ENCODE data around the gene FOXP4.

Gene FOXP4

GRCh38 chr6:41568202-41568584 is 22.0 kb downstream of the FOXP4 start:
- no peak for DNase-seq

GRCh38 chr6:41568585-41569384 is 22.6 kb downstream of the FOXP4 start:
- peak; percentile 99 for DNase-seq

DNA sequence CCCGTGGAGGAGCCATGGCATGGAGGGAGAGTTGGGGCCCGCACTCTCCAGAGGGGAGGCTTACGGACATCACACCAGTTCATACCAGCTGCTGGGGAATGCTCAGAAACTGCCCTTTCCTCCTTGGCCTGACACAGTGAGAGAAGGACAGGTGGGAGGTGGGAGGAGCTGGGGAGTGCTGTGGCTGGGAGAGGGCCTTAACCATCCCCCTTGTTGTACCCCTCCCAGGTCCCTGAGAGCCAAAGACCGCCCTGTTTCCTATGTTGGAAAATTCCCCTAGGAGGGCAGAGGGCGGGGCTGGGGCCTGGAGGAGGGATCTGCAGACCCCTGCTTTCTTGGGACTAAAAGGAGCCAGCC is 24.1 kb downstream of the FOXP4 start:
- DNase-seq = no peak

GRCh38 chr6:41571021-41571780 is 25.0 kb downstream of the FOXP4 start:
- DNase-seq = no peak

- no peak for DNase-seq
Observed at GRCh38 chr6:41572613-41573012, 26.4 kb downstream of the FOXP4 start.

DNA sequence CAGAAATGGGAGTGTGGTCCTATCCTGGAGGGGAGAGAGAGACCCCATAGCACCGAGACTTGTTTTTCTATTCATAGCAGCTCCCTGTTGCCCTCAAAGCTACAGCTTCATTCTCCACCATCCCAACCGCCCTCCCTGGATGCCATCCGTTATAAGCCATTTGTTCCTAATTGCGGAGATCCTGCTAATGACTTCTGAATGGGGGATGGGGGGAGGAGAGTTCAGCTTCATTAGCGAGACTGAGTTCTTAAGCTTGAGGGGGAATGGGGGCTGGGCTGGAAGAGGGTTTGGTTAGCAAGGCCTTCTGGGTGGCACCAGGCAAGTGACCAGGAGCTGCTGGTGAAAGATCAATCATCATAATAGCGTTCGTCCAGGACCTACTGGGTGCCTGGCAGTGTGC is 27.1 kb downstream of the FOXP4 start:
- no peak for DNase-seq

DNA sequence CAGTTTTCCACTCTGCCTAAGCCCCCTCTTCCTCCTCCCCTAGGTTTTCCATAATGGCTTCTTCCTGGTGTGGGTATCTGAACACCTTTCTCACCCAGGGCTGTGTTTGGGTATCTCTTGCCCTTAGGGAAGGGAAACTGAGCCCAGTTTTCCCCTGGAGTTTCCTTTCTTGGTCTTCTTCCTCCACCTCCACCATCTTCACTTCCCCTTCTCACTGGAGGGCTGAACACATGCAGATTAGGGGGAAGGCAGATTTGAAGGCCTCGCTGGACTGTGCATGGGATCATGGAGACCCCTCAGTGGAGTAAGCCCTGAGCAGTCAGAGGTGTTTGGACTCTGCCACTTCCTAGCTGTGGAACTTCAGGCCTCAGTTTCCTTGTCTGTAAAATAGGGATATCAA is 27.8 kb downstream of the FOXP4 start:
- DNase-seq = no peak

- no peak for DNase-seq
Observed at GRCh38 chr6:41575598-41575997, 29.4 kb downstream of the FOXP4 start.

GRCh38 chr6:41576667-41577066 is 30.5 kb downstream of the FOXP4 start:
- DNase-seq = peak; percentile 47

DNA sequence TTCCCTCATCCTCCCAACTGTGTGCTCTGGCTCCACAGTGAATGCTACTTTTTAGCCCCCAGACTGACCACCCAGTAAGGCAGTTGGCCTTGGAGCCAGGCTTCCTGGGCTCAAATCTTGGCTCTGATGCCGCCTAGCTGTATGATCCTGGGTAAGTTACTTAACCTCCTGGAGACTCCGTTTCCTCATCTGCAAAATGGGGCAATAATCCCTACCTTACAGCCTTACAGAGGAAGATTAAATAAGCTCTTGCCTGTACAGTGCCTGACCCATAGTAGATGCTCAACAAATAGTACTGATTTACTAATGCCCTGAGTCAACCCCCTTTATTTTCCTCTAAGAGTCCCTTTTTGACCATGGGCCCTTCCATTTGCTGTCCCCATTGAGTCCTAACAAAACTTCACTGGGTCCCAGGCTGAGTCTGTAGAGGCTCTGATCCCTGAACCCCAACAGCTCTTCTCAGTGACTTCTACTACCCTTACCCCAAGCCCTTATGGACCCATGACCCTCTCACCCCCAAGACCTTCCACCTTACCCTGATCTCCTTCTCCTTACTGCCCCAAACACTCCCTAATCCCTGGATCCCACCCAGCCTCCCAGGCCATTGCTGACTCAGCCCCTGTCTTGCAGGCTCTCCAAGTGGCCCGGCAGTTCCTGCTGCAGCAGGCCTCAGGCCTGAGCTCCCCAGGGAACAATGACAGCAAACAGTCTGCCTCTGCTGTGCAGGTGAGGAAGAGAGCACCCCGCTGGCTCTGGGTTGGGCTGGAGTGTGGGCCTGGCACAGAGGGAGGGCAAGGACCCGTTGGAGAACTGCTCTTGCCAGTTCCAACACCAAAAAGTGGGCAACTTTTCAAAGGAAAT is 31.4 kb downstream of the FOXP4 start:
- DNase-seq = peak; percentile 98

DNA sequence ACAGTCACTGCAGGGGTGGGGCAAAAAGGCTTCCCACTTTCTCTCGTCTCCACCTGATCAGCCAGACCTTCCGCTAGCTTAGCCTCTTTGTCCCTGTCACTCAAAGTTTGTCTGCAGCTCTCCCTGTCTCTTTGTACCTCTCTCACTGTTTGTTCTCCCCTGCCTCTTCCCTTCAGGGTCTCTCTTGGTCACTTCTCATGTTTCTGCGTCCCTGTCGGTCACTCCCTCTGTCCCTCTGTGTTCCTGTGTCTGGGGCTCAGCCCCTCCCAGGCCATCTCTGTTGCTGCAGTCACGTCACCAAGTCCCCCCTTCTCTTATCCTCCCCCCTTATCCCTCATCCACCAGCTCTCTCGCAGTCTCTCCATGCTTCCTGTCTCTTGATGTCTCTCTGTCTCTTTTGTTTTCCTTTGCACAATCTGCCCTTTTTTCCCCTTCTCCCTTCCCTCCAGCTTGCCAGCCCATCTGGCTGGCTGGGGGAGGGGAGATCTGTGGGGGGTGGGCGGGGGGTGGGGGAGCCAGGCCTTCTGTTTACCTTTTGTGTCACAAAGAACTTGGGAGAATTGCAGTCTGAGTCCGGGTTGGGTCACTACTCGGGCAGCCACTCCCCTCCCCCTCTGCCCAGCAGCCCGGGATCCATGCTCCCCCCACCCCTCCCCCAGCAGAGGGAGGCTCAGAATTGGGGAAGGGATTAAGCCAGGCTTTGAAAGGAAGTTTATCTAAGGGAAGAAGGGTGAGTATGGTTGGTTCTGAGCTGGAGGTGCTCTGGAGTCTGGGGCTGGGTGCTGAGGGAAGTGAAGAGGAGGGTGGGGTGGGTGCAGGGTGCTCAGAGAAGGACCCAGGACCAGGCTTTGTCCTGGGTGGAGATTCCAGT is 32.3 kb downstream of the FOXP4 start:
- DNase-seq = peak; percentile 99

DNA sequence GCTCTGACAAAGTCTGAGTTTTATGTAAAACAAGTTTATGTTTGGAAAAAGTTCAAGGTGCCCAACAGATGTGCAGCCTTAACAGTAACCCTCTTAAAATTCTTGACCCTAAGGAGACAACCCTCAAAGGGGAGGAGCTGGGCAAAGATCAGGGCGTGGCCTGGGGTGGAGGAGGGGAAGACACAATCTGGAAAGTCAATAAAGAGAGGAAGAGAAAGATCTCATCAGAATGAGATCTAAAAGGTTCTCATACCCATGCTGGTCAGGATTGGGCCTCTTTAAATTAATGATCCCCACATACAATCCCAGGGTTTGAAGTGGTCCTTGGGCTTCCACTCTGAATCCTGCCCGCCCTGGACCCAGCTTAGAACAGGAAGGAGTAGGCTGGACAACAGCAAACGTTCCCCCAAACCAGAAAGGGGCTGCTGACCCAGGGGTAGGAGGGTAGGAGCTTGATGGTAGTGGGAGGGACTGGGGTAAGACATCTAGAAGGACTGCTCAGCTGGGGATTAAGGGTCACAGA is 33.0 kb downstream of the FOXP4 start:
- peak; percentile 67 for DNase-seq

DNA sequence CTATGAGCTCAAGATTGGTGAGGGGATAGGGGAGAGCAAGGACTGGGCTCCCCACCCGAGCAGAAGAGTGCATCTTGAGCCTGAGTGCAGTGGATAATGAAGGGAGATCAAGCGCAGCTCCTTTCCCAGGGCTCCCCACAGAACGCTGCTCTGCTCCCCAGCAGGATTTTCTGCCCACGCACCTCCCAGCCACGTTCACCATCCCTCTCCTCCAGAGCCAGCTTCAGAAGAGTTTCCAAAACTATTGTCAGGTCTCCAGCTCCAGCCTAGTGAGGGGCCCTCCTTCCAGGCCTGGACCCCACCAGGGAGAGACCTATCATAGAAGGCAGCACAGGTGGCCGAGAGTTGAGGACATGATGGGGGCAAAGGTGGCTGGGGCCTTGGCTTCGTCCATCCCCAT is 34.5 kb downstream of the FOXP4 start:
- no peak for DNase-seq

GRCh38 chr6:41581381-41581991 is 35.3 kb downstream of the FOXP4 start:
- DNase-seq = no peak

DNA sequence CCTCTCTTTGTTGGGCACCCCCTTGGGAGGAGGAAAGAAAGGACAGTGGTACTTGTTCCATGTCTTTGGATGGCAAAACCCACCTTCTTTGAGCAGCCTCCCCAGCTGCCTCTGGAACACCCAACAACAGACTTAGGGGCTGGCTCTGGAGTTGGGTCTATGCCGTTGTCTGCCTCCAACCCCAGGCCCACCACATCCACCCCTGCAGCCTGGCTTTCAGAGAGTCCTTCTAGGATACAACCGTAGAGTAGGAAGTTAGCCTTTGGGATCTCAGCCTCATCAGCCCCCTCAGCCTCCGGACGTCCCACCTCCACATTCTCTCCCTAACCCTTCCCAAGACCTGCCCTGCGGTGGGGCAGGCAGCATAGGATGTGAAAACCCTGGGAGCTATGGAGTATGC is 36.4 kb downstream of the FOXP4 start:
- no peak for DNase-seq

- DNase-seq = no peak
Observed at GRCh38 chr6:41583565-41583964, 37.4 kb downstream of the FOXP4 start.

- no peak for DNase-seq
Observed at GRCh38 chr6:41584205-41584604, 38.0 kb downstream of the FOXP4 start.

DNA sequence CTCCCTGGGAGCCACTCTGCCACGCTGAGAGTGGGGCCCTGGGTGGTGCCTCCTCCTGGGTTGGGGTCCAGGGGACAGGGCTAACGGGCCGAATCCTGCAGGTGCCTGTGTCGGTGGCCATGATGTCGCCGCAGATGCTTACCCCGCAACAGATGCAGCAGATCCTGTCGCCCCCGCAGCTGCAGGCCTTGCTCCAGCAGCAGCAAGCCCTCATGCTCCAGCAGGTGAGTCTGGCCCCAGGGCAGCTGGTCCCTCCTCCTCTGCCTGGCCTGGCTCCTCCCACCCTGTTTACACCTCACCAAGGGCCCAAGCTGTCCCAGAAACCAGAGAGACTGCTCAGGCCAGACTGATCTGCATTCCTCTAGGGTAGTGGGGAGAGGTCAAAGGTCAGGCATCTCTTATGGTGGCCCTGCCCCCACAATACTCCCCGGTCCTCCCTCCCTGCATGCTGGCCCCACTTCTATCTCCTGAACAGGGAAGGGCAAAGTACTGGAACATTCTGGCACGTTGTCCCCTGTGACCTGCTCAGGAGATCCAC is 38.6 kb downstream of the FOXP4 start:
- DNase-seq = peak; percentile 74

GRCh38 chr6:41585605-41586004 is 39.4 kb downstream of the FOXP4 start:
- no peak for DNase-seq

DNA sequence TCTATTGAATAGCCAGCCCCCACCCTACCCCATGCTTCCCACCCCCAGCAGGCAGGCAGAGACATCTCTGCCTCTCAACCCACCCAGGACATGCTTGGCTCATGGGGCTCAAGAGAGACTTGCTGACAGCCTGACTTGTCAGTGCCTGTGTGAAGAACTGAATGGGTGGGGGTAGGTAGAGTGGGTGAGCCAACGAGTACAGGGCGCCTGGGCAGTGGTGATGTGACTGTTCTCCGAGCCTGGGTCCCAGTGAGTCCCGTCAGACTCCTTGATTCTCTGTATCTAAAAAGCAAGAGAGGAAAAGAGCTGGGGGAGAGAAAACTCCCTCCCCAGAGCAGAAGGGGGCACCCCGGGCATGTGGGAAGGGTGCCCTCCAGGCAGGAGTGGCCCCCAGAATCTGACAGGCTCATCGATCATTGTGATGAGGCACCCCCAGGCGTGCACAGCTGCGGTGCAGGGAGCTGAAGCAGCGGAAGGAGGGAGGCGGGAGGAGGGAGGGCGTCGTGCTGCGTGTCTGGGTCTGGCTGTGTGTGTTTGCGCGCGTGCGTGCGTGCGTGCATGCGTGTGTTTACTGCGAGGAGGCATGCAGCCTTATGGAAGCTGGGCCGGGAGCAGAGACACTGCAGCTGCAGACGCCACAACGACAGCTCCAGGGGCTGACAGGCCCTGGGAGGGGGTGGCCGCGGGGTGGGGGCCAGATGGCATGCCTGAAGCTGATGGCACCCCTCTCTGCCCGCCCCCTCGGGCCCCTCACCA is 40.2 kb downstream of the FOXP4 start:
- DNase-seq = no peak

Data from NCI-H510A treated with DMSO at 0.1 percent for 48 hours (cell line).